WI38 (cell line): Measurements from ENCODE around the gene MCTP2.

Source experiments
- H3K4me3 ChIP-seq: 2 replicates; pipeline ENCODE4 v1.5.1; 2011; ENCODE audit warnings: low read depth, mild to moderate bottlenecking, control low read depth, low read length
- CTCF ChIP-seq: IDR thresholded peaks from 2 replicates; pipeline ENCODE4 v1.5.1; 2012; ENCODE audit warnings: low read depth, mild to moderate bottlenecking, control low read depth, low read length

Gene MCTP2

DNA sequence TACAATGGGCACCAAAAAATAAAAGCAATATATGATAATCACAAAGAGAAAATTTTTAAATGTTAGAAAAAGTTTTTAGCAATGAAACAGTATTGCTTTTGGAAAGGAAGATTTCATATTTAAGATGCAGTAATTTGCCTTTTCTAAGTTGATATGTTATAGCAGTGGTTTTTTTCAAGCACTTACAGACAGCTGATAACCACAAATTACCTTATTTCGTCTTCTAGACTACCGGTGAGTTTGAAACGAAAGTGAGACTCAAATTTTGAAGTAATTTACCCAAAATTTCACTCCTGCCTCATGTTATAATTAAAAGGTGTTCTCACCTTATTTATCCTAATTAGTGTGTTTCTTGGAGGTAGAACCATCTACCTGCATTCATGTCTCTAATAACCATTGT, 207.8 kb downstream of the MCTP2 start:
- no peak for TF ChIP-seq CTCF
- H3K4me3 ChIP-seq, result no peak overlapping the region

DNA sequence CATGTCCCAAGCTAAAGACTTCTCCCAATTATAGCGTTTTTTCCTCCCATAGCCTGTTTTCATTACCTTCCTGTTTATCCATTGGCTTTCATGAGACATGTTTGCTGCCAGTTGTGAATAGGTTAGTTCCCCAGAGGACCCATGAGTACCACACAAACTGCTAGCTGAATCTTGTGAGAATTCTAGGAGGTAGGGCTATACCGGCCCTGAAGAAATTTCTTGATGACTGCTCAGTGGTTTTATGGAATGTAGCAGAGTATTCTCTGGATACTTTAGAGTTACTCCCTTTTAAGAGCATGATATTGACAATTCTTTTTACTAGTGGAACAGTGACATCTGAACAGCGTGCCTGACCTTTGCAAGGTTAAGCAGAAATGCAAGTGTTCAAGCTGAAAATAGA, 210.4 kb downstream of the MCTP2 start:
- TF ChIP-seq CTCF, result no peak

DNA sequence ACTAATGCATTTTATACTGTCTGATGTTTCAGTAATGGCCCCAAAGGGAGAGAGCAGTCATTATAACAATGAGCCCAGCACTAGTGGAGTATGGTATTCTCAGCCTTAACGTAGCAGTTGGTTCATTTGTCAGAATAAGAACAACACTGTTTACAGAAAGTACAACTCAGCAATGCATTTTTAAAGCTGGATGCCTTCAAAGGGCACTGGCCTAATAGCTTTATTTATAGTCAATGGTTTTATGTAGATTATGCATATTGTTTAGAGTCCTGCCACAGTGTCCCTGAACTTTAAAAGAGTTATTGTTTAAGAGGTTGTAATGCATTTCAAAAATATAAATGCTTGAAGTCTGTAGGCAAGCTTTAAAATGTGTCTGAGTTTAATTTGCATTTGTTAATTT, 211.1 kb downstream of the MCTP2 start:
- H3K4me3 ChIP-seq, result no peak overlapping the region
- no peak for TF ChIP-seq CTCF

More for the DNA sequence above, 210.4 kb downstream of the MCTP2 start:
- no peak overlapping the region for H3K4me3 ChIP-seq

GRCh38 chr15:94443186-94443585, 211.8 kb downstream of the MCTP2 start:
- no peak overlapping the region for H3K4me3 ChIP-seq
- no peak for TF ChIP-seq CTCF

GRCh38 chr15:94445566-94446160, 214.3 kb downstream of the MCTP2 start:
- H3K4me3 ChIP-seq, result no peak overlapping the region
- no peak for TF ChIP-seq CTCF

DNA sequence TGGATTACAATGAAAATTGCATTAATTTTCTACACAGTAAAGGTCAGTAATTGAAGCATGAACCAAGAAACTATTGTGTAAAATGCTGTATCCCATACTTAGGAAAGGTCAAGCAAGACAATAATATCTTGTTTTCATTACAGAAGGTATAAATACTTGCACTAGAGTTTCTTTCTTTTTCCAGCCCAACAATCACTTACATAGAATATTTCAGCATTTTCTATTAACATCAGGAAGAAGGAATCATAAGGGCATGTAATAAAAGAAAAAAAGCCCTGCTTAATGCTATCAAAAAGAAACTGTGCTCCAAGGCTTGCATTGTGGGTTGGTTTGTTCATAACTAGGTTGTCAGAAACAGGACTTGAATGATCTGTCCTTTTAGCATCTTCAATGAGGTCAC, 215.1 kb downstream of the MCTP2 start:
- H3K4me3 ChIP-seq, result no peak overlapping the region
- no peak for TF ChIP-seq CTCF

- TF ChIP-seq CTCF, result no peak
- H3K4me3 ChIP-seq, result no peak overlapping the region
These were observed 220.1 kb downstream of the MCTP2 start for GRCh38 chr15:94451466-94451865.
